Fibroblast of lung (primary cell): Measurements from ENCODE around the gene ANKRD36C.
"Not testable (repeated sequence)": the region's sequence is repeated elsewhere in the genome, so short reads cannot be mapped to it uniquely, and the experiment has no call there.

Source experiments
- EZH2 ChIP-seq: IDR thresholded peaks from 2 replicates; pipeline ENCODE4 v1.5.1; 2012; ENCODE audit warnings: low read length, control low read depth, mild to moderate bottlenecking; ENCODE audit errors: missing control alignments
- TF ChIP-seq, protein P1 (sequence below), 2 donors: IDR thresholded peaks in 1 of 2; conservative IDR thresholded peaks in 1 of 2; 1 replicate in 1 of 2; 2 replicates in 1 of 2; pipeline ENCODE4 v1.5.1; 2011 to 2012; ENCODE audit warnings: low read length in 2 of 2, control low read depth in 1 of 2, inconsistent platforms in 1 of 2, low read depth in 1 of 2, mild to moderate bottlenecking in 1 of 2

DNA sequence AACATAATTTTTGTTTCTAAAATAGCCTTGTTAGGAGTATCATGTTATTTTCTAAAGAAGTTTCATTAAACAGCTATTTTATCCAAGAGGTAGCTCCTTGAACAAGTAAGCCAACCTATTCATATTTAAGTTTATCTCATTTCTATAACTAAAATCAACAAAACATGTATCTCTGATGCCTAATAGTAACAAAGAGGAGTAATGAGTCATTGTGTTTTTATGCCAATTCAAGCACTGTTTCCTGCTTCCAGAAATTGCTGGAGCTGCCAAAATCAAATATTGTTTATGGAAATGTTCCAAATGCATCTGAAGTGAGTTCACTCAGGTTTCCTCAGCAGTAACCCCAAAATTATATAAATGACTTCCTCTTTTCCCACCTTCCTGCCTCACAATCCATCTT lies 76.5 kb downstream of the ANKRD36C start:
- TF ChIP-seq, protein P1, sequence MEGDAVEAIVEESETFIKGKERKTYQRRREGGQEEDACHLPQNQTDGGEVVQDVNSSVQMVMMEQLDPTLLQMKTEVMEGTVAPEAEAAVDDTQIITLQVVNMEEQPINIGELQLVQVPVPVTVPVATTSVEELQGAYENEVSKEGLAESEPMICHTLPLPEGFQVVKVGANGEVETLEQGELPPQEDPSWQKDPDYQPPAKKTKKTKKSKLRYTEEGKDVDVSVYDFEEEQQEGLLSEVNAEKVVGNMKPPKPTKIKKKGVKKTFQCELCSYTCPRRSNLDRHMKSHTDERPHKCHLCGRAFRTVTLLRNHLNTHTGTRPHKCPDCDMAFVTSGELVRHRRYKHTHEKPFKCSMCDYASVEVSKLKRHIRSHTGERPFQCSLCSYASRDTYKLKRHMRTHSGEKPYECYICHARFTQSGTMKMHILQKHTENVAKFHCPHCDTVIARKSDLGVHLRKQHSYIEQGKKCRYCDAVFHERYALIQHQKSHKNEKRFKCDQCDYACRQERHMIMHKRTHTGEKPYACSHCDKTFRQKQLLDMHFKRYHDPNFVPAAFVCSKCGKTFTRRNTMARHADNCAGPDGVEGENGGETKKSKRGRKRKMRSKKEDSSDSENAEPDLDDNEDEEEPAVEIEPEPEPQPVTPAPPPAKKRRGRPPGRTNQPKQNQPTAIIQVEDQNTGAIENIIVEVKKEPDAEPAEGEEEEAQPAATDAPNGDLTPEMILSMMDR (conservative IDR thresholded peaks at IDR 0.05 in 1 of 2, IDR thresholded peaks at IDR 0.05 in 1 of 2; ENCODE audit: low read depth in 1 of 2, low read length in 2 of 2), result not testable (repeated sequence)
- not testable (repeated sequence) for TF ChIP-seq EZH2
